ENCODE measurements around the gene SNX32.

DNA sequence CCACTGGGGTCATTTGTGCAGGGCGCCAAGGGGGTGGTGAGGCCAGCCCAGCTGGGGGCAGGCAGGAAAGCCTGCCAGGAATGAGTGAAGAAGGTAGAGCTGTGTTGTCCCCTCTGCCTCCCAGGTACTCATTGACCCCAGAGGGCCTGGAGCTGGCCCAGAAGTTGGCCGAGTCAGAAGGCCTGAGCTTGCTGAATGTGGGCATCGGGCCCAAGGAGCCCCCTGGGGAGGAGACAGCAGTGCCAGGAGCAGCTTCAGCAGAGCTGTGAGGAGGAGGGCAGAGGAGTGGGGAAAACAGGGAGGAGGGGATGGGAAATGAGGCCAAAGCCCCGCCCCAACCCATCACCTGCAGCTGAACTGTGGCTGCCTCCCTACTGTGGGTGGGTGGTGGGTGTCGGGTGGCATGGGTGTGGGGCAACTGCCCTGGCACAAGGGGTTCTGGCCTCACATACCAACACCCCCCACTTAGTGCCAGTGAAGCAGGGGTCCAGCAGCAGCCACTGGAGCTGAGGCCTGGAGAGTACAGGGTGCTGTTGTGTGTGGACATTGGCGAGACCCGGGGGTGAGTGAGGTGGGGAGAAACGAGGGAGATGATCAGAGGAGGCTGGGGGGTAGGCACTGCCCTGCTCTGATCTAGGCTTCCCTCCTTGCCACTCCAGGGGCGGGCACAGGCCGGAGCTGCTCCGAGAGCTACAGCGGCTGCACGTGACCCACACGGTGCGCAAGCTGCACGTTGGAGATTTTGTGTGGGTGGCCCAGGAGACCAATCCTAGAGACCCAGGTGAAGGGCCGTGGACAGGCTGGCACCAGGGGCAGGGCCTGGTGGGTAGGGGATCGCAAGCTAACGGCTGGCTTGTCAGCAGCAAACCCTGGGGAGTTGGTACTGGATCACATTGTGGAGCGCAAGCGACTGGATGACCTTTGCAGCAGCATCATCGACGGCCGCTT, 29.5 kb downstream of the SNX32 start:
- TF ChIP-seq POLR2A (IDR thresholded peaks at IDR 0.05): no peak
- TF ChIP-seq, protein P1, sequence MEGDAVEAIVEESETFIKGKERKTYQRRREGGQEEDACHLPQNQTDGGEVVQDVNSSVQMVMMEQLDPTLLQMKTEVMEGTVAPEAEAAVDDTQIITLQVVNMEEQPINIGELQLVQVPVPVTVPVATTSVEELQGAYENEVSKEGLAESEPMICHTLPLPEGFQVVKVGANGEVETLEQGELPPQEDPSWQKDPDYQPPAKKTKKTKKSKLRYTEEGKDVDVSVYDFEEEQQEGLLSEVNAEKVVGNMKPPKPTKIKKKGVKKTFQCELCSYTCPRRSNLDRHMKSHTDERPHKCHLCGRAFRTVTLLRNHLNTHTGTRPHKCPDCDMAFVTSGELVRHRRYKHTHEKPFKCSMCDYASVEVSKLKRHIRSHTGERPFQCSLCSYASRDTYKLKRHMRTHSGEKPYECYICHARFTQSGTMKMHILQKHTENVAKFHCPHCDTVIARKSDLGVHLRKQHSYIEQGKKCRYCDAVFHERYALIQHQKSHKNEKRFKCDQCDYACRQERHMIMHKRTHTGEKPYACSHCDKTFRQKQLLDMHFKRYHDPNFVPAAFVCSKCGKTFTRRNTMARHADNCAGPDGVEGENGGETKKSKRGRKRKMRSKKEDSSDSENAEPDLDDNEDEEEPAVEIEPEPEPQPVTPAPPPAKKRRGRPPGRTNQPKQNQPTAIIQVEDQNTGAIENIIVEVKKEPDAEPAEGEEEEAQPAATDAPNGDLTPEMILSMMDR (IDR thresholded peaks at IDR 0.05): no peak

All from lower leg skin (tissue), 3 donors.